ENCODE measurements around the gene SORCS2.

GRCh38 chr4:7400671-7401298 is 208.4 kb downstream of the SORCS2 start:
- TF ChIP-seq CTCF (IDR thresholded peaks at IDR 0.05 in 4 of 5, conservative IDR thresholded peaks at IDR 0.05 in 1 of 5) (no peak), POLR2A (IDR thresholded peaks at IDR 0.05) (no peak)

All from gastrocnemius medialis (tissue), 4 donors.